Measurements from ENCODE around the gene METTL18. TPM values are rescaled to one million over a fixed set of nuclear protein-coding genes. Genes with fewer than 3 reads are reported as not detected.

METTL18 gene
- total RNA-seq, 4 donors from 2014 or later, result 2.8 to 10.1 (median 4.7) TPM

- TF ChIP-seq POLR2A (IDR thresholded peaks at IDR 0.05) (no peak), CTCF (IDR thresholded peaks at IDR 0.05) (no peak)
- DNase-seq (ENCODE audit: low spot score in 2 of 2), result no peak
- WGBS, 2 donors, result 81 to 86% methylated on average over 7 of the region's 7 CpGs
- intact Hi-C loops (cut with DNase I; ENCODE audit: low total_unique reads), result no loop called here
- H3K4me3 ChIP-seq (ENCODE audit: low read depth, poor library complexity, severe bottlenecking), result no peak overlapping the region
Observed at GRCh38 chr1:169796274-169796810, 1.6 kb upstream of the METTL18 start.

DNA sequence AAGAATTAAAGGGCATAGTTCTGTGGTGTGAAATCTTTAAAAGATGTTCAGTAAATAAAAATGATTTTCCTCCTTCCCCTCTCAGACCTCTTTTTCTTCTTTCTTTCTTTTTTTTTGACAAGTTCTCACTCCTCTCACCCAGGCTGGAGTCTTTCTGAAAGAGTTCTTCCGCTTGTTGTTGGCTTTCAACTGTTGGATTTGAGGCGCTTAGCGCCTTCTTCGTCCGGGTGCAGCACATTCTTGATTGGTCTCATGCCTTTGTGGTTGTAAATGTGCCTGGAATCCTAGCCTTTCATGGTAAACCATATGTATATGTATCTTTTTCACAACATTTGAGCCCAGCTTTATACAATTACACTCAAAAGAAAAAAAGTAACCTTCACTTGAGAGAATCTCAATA lies 980 bp upstream of the METTL18 start:
- TF ChIP-seq POLR2A (IDR thresholded peaks at IDR 0.05) (no peak), CTCF (IDR thresholded peaks at IDR 0.05) (no peak)
- 5 to 17% methylated on average over 5 of the region's 5 CpGs for WGBS, 2 donors
- DNase-seq (ENCODE audit: low spot score in 2 of 2), result no peak
- intact Hi-C loops (cut with DNase I; ENCODE audit: low total_unique reads), result no loop called here
- H3K4me3 ChIP-seq (ENCODE audit: low read depth, poor library complexity, severe bottlenecking), result no peak overlapping the region

GRCh38 chr1:169793730-169794129 lies 977 bp downstream of the METTL18 start:
- H3K4me3 ChIP-seq (ENCODE audit: low read depth, poor library complexity, severe bottlenecking), result no peak overlapping the region
- intact Hi-C loops (cut with DNase I; ENCODE audit: low total_unique reads), result no loop called here
- TF ChIP-seq POLR2A (IDR thresholded peaks at IDR 0.05) (no peak), CTCF (IDR thresholded peaks at IDR 0.05) (no peak)

GRCh38 chr1:169788402-169788801 lies 6.3 kb downstream of the METTL18 start:
- WGBS, 2 donors, result 93 to 97% methylated on average over 2 of the region's 2 CpGs
- TF ChIP-seq POLR2A (IDR thresholded peaks at IDR 0.05) (no peak), CTCF (IDR thresholded peaks at IDR 0.05) (no peak)
- H3K4me3 ChIP-seq (ENCODE audit: low read depth, poor library complexity, severe bottlenecking), result no peak overlapping the region
- no peak for DNase-seq (ENCODE audit: low spot score in 2 of 2)
- intact Hi-C loops (cut with DNase I; ENCODE audit: low total_unique reads), result no loop called here

More at GRCh38 chr1:169793730-169794129, 977 bp downstream of the METTL18 start:
- no peak for DNase-seq (ENCODE audit: low spot score in 2 of 2)
- WGBS, 2 donors, result 37 to 52% methylated on average over 1 of the region's 1 CpG

- intact Hi-C loops (cut with DNase I; ENCODE audit: low total_unique reads), result no loop called here
- TF ChIP-seq CTCF (IDR thresholded peaks at IDR 0.05) (no peak), POLR2A (IDR thresholded peaks at IDR 0.05) (no peak)
- DNase-seq (ENCODE audit: low spot score in 2 of 2), result no peak
- no peak overlapping the region for H3K4me3 ChIP-seq (ENCODE audit: low read depth, poor library complexity, severe bottlenecking)
- WGBS, 2 donors, result 61 to 68% methylated on average over 3 of the region's 3 CpGs
Observed at GRCh38 chr1:169786974-169787373, 7.7 kb downstream of the METTL18 start.

DNA sequence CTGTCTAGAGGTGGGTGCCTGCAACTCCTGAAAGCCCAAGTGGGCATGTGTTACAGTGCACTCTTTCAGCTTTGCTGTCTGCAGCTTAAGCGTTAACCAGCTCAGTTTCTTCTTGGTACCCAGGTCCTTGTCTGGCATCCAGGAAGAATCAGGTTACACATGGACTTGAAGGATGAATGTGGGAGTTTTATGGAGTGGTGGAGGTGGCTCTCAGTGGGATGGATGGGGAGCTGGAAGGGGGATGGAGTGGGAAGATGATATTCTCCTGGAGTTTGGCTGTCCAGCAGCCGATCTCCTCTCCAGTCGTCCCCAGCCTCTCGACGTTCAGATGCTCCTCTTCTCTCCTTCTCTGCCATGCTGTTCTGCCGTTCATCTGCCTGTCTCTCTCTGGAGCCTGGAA lies 9.4 kb downstream of the METTL18 start:
- H3K4me3 ChIP-seq (ENCODE audit: low read depth, poor library complexity, severe bottlenecking), result no peak overlapping the region
- intact Hi-C loops (cut with DNase I; ENCODE audit: low total_unique reads), result no loop called here
- TF ChIP-seq CTCF (IDR thresholded peaks at IDR 0.05) (no peak), POLR2A (IDR thresholded peaks at IDR 0.05) (no peak)
- no peak for DNase-seq (ENCODE audit: low spot score in 2 of 2)
- 91 to 94% methylated on average over 6 of the region's 6 CpGs for WGBS, 2 donors
